Suprapubic skin (tissue), 4 donors: ENCODE measurements around the gene SLC22A16. TPM values are rescaled to one million over a fixed set of nuclear protein-coding genes. Genes with fewer than 3 reads are reported as not detected.

ENCODE experiments used
- DNase-seq, 2 donors: peaks; one replicate each; pipeline ENCODE4 v3.0.0-alpha.2; 2019; ENCODE audit warnings: low spot score in 2 of 2
- H3K27ac ChIP-seq: fragments of 200-600 bp; sonication (generic); one replicate; pipeline ENCODE4 v1.5.1; 2019
- H3K27me3 ChIP-seq: fragments of 200-600 bp; sonication (generic); one replicate; pipeline ENCODE4 v1.5.1; 2019
- H3K36me3 ChIP-seq: fragments of 200-600 bp; sonication (generic); one replicate; pipeline ENCODE4 v1.5.1; 2019
- H3K4me1 ChIP-seq: fragments of 200-600 bp; sonication (generic); one replicate; pipeline ENCODE4 v1.5.1; 2019
- H3K4me3 ChIP-seq: fragments of 200-600 bp; sonication (generic); one replicate; pipeline ENCODE4 v1.5.1; 2019; ENCODE audit warnings: mild to moderate bottlenecking
- H3K9me3 ChIP-seq: fragments of 200-600 bp; sonication (generic); one replicate; pipeline ENCODE4 v1.5.1; 2019
- EP300 ChIP-seq: sonication (generic); formaldehyde crosslinking; IDR thresholded peaks from one replicate; pipeline ENCODE4 v1.6.1; 2017; ENCODE audit warnings: antibody characterized with exemption
- POLR2A ChIP-seq, 2 donors: fragments of 450-650 bp; IDR thresholded peaks; one replicate each; pipeline ENCODE4 v1.6.1; 2017; ENCODE audit warnings: antibody characterized with exemption in 2 of 2, mild to moderate bottlenecking in 2 of 2, moderate library complexity in 2 of 2
- POLR2AphosphoS5 ChIP-seq, 3 donors: sonication (generic); formaldehyde crosslinking; IDR thresholded peaks; one replicate each; pipeline ENCODE4 v1.6.1; 2017; ENCODE audit warnings: antibody characterized with exemption in 3 of 3
- WGBS: methylation state at CpG from one replicate; pipeline ENCODE4 v1.1.5; 2018; 5-methylcytosine and 5-hydroxymethylcytosine counted together
- total RNA-seq, 4 donors: library from RNA; depleted of rRNA; stranded (reverse); fragments of >200 nt; gene quantifications; one replicate each; pipeline ENCODE4 v1.1.0, GENCODE V29; 2016
- TF ChIP-seq, protein P1 (sequence below), 2 donors: fragments of 200-600 bp in 1 of 2; fragments of 450-650 bp in 1 of 2; sonication (generic) in 1 of 2; IDR thresholded peaks; one replicate each; pipeline ENCODE4 v1.5.1; 2016 to 2019; ENCODE audit warnings: antibody characterized with exemption in 2 of 2, mild to moderate bottlenecking in 1 of 2, moderate library complexity in 1 of 2

SLC22A16 gene
- total RNA-seq, 4 donors from 2014 or later: not detected

GRCh38 chr6:110468731-110469130 is 7.7 kb downstream of the SLC22A16 start:
- 72% methylated on average over 3 of the region's 3 CpGs for WGBS
- no peak overlapping the region for H3K27ac ChIP-seq
- TF ChIP-seq POLR2AphosphoS5 (IDR thresholded peaks at IDR 0.05): no peak
- TF ChIP-seq EP300: no peak
- TF ChIP-seq, protein P1, sequence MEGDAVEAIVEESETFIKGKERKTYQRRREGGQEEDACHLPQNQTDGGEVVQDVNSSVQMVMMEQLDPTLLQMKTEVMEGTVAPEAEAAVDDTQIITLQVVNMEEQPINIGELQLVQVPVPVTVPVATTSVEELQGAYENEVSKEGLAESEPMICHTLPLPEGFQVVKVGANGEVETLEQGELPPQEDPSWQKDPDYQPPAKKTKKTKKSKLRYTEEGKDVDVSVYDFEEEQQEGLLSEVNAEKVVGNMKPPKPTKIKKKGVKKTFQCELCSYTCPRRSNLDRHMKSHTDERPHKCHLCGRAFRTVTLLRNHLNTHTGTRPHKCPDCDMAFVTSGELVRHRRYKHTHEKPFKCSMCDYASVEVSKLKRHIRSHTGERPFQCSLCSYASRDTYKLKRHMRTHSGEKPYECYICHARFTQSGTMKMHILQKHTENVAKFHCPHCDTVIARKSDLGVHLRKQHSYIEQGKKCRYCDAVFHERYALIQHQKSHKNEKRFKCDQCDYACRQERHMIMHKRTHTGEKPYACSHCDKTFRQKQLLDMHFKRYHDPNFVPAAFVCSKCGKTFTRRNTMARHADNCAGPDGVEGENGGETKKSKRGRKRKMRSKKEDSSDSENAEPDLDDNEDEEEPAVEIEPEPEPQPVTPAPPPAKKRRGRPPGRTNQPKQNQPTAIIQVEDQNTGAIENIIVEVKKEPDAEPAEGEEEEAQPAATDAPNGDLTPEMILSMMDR (IDR thresholded peaks at IDR 0.05): no peak
- no peak for TF ChIP-seq POLR2A (IDR thresholded peaks at IDR 0.05)
- no peaks in the 10 kb centered on the region for H3K36me3 ChIP-seq
- no peaks in the 10 kb centered on the region for H3K4me1 ChIP-seq
- peaks cover 1% of the 10 kb centered on the region for H3K27me3 ChIP-seq
- no peak for DNase-seq
- H3K9me3 ChIP-seq: no peaks in the 10 kb centered on the region
- H3K4me3 ChIP-seq: no peak overlapping the region

DNA sequence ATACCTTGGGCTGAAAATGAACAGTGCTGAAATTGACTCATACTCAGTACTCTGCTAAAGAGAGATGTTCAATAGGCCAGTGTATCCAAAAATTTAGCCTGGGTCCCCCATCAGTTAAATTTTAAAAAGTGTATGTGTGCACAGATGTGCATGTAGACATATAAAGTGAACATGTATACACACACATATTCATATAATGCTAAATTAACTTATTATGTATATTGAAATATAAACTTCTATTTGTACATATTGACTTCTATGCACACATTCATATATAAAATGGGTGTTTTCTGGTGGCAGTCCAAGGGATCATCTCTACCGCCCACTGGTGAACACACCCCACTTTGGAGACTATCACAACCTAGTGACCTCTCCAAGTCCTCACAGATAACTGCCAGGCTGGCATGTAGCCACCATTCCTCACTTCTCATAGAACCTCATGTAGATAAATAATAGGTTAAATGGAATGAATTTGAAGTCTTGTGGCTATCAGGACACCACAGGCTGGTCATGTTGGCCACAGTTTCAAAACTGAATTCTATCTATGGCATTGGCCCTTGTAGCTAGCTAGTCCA is 8.8 kb downstream of the SLC22A16 start:
- H3K36me3 ChIP-seq: no peaks in the 10 kb centered on the region
- no peak overlapping the region for H3K4me3 ChIP-seq
- no peak for DNase-seq
- H3K27ac ChIP-seq: no peak overlapping the region
- TF ChIP-seq POLR2A (IDR thresholded peaks at IDR 0.05) (no peak), EP300 (no peak), POLR2AphosphoS5 (IDR thresholded peaks at IDR 0.05) (no peak)
- TF ChIP-seq, protein P1 (IDR thresholded peaks at IDR 0.05): no peak
- H3K9me3 ChIP-seq: no peaks in the 10 kb centered on the region
- H3K4me1 ChIP-seq: no peaks in the 10 kb centered on the region
- H3K27me3 ChIP-seq: no peaks in the 10 kb centered on the region
- 93% methylated on average over 1 of the region's 1 CpG for WGBS

DNA sequence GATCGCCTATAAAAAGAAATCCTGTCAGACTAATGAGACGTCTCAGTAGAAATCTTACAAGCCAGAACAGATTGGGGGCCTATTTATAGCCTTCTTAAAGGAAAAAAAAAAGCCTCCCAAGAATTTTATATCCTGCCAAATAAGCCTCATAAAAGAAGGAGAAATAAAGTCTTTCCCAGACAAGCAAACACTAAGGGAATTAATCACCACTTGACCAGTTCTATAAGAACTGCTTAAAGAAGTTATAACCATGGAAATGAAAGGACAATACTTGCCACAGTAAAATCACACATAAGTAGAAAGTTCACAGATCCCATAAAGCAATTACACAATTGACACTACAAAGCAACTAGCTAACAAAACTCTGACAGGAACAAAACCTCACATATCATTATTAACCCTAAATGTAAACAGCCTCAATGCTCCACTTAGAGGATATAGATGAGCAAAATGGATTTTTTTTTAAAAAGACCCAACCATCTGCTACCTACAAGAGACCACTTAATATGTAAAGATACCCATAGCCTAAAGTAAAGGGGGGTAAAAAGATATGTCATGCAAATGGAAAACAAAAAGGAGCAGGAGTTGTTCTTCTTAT is 13.4 kb downstream of the SLC22A16 start:
- H3K27me3 ChIP-seq: no peaks in the 10 kb centered on the region
- no peak overlapping the region for H3K4me3 ChIP-seq
- no peaks in the 10 kb centered on the region for H3K36me3 ChIP-seq
- no peak for DNase-seq
- 57% methylated on average over 2 of the region's 2 CpGs for WGBS
- H3K9me3 ChIP-seq: no peaks in the 10 kb centered on the region
- no peaks in the 10 kb centered on the region for H3K4me1 ChIP-seq
- no peak for TF ChIP-seq EP300
- no peak for TF ChIP-seq POLR2A (IDR thresholded peaks at IDR 0.05)
- TF ChIP-seq, protein P1 (IDR thresholded peaks at IDR 0.05): no peak
- no peak for TF ChIP-seq POLR2AphosphoS5 (IDR thresholded peaks at IDR 0.05)
- H3K27ac ChIP-seq: no peak overlapping the region

DNA sequence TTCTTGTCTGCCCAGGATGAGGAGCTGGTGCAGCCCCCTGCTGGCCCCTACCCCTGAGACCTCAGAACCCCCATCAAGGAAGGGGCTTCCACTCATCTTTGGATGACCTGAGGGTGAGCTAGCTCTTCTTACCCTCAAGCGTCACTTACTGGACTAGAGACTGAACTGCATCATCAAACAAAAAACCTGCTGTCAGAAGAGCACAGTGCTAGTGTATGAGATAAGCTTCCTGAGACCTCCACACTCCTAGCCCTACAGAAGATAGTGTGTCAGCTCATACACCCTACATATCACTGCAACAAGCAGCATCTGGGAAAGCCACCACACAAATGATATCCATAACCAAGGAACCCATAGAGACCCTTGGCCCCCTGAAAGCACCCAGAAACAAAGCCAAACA is 15.0 kb downstream of the SLC22A16 start:
- Histone ChIP-seq H3K36me3 (no peaks in the 10 kb centered on the region), H3K4me3 (no peak overlapping the region), H3K27me3 (no peaks in the 10 kb centered on the region), H3K4me1 (no peaks in the 10 kb centered on the region), H3K9me3 (no peaks in the 10 kb centered on the region), H3K27ac (no peak overlapping the region)
- TF ChIP-seq POLR2AphosphoS5 (IDR thresholded peaks at IDR 0.05) (no peak), EP300 (no peak), POLR2A (IDR thresholded peaks at IDR 0.05) (no peak)
- TF ChIP-seq, protein P1 (IDR thresholded peaks at IDR 0.05): no peak
- no peak for DNase-seq
- WGBS: 91% methylated on average over 1 of the region's 1 CpG

DNA sequence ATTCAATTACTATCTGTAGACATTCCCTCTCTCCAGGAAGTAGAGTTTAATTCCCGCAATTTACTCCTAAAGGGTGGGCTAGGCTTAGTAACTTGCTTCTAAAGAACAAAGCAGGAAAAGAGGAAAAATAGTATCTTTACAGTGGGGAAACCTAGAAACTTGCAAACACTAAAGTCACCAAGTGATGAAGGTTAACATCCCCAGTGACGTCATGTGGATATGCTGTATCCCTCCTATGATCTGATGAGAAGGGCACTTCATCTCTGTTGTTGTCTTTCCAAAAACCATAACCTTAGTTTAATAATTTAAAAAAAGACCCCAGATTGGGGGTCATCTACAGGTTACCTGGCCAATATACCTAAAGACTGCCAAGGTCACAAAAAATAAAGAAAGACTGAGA is 17.3 kb downstream of the SLC22A16 start:
- no peak for DNase-seq
- H3K36me3 ChIP-seq: no peaks in the 10 kb centered on the region
- H3K27ac ChIP-seq: no peak overlapping the region
- H3K4me1 ChIP-seq: no peaks in the 10 kb centered on the region
- no peak overlapping the region for H3K4me3 ChIP-seq
- H3K9me3 ChIP-seq: no peaks in the 10 kb centered on the region
- no peaks in the 10 kb centered on the region for H3K27me3 ChIP-seq
- TF ChIP-seq POLR2AphosphoS5 (IDR thresholded peaks at IDR 0.05): no peak
- TF ChIP-seq EP300: no peak
- TF ChIP-seq, protein P1 (IDR thresholded peaks at IDR 0.05): no peak
- no peak for TF ChIP-seq POLR2A (IDR thresholded peaks at IDR 0.05)
- 95% methylated on average over 2 of the region's 2 CpGs for WGBS
